ENCODE results near the gene ARHGAP24.
"Not testable (repeated sequence)": the region's sequence is repeated elsewhere in the genome, so short reads cannot be mapped to it uniquely, and the experiment has no call there.

Gene ARHGAP24

GRCh38 chr4:85938062-85938461 is 463.1 kb downstream of the ARHGAP24 start:
- no peak for FAIRE-seq
- no peak for DNase-seq (ENCODE audit: insufficient read length, low spot score)

DNA sequence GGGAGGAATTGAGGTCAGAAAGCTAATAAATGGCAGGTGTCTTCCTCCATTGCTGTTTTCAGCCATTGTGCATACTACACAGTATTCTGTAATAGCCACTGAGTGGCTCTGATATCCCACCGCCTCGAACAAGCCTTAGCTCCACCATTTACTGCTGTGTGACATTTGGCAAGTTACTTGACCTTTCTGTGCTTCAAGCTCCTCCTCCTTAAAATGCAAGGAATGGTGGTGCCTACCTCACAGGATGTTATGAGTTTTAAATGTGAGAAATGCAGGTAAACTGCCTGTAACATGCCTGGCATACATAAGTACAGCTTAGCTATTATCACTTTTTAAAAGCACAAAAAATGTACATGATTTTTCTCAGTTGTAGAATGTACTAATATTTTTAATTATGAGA is 464.0 kb downstream of the ARHGAP24 start:
- DNase-seq (ENCODE audit: insufficient read length, low spot score) (no peak), FAIRE-seq (no peak)

GRCh38 chr4:85939595-85939994 is 464.6 kb downstream of the ARHGAP24 start:
- FAIRE-seq (no peak), DNase-seq (ENCODE audit: insufficient read length, low spot score) (no peak)

DNA sequence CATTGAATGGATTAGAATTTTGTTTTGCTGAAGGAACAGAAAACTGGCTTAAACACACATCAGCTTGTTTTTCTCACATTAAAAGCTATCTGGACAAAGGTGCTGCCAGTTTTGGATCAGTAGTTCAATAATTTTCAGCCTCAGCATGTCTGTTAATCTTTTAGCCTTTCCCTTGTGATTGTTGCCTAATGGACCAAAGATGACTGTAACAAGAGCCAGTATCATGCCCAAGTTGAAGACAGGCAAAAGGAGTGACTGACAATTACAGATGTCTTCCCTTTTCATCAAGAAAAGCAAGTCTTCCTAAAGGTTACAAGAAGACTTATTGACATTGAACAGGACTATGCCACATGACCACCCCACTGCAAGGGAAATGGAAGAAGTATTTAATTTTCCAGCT is 465.2 kb downstream of the ARHGAP24 start:
- FAIRE-seq (no peak), DNase-seq (ENCODE audit: insufficient read length, low spot score) (no peak)

GRCh38 chr4:85942107-85942506 is 467.2 kb downstream of the ARHGAP24 start:
- FAIRE-seq (no peak), DNase-seq (ENCODE audit: insufficient read length, low spot score) (no peak)

- no peak for DNase-seq (ENCODE audit: insufficient read length, low spot score)
- FAIRE-seq: no peak
Observed at GRCh38 chr4:85946821-85947220, 471.9 kb downstream of the ARHGAP24 start.

- DNase-seq (ENCODE audit: insufficient read length, low spot score) (no peak), FAIRE-seq (no peak)
Observed at GRCh38 chr4:85951099-85951498, 476.1 kb downstream of the ARHGAP24 start.

- FAIRE-seq: no peak
- no peak for DNase-seq (ENCODE audit: insufficient read length, low spot score)
Observed at GRCh38 chr4:85952528-85952927, 477.6 kb downstream of the ARHGAP24 start.

GRCh38 chr4:85952972-85953650 is 478.2 kb downstream of the ARHGAP24 start:
- DNase-seq (ENCODE audit: insufficient read length, low spot score) (no peak), FAIRE-seq (no peak)

DNA sequence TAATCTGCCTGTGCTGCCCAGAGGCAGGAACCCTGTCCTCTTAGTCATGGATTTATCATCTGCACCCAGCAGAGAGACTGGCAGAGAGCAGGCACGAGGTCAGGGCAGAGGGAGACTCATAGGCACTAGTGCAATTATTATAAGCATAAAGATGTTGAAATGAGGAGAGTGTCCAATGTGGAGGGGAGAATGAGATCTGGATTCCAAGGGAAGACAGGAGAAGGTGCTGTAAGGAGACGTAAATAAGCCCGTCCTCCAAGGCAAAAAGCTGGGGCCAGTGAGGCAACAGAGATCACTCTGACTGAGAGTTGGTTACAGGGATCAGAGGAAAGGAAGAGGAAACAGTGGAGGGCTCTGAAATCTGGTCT is 478.7 kb downstream of the ARHGAP24 start:
- FAIRE-seq (no peak), DNase-seq (ENCODE audit: insufficient read length, low spot score) (no peak)

DNA sequence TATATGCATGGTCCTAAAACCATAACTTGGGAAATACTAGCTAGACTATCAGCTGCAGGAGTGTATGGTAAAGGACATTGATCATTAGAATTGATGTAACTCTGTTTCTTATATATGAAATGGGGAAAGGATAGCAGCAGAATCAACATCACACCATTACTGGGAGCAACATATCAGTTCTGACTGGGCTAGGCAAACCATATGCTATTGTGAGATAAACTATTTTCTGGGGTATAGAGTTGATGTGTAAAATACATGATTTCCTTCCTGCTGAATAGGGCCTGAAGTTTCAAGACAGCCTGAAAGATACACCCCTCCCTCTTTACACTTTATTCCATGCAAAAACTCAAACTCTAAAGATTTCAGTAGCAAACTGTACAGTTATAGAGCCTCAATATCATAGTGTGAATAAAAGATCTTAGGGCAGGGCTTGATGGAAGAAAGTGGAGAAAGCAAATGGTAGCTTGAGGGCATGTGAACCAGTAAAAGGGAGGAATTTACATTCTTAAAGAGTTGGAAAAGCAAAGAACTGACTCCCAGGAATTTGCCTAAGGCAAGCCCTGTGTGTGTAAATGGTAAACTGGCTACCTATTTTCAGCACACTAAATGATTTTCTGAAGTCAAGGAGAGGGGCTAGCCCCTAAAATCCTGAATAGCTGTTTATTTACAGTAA is 480.8 kb downstream of the ARHGAP24 start:
- DNase-seq (ENCODE audit: insufficient read length, low spot score) (no peak), FAIRE-seq (no peak)

DNA sequence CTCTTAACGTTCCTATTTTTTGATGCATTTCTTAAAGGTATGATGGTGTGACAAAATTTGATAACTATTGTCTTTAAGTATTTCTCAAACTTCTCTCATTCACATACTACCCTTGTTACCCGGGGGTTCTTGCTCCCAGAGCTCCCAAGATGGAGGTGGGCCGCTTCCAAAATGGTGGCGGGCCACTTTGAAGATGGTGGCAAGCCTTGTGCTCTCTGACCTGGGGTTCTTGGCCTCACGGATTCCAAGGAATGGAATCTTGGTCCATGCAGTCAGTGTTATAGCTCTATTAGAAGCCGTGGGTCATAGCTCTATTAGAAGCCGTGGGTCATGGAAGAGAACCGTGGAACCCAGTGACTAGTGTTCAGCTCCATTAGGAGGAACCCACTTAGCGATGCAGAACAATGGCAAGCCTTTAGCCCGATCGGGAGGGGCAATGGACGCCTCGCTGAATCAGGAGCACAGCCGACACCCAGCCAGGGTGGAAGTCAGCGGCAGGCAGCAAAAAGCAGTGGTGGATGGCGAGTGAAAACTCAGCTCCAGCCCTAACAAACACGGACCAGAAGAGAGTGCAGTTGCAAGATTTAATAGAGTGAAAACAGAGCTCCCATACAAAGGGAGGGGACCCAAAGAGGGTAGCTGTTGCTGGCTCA is 481.5 kb downstream of the ARHGAP24 start:
- no peak for FAIRE-seq
- no peak for DNase-seq (ENCODE audit: insufficient read length, low spot score)

DNA sequence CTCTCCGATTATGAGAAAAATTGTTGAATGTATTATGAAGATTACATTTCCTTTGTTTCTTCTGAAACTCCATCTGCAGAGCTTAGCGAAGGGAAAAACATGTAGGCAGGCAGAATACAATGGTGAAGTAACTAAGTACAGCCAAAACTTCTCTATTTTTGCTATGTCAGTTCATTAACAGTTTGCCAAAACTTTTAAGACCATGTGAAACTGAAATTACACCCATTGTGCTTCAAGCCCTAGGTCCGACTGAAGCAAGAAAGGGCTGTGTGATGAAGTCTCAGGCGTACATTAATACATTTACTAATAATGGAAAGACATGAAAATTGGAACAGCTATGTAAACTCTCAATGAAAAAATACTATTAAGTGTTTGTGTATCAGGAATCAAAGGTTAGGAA is 486.9 kb downstream of the ARHGAP24 start:
- FAIRE-seq (no peak), DNase-seq (ENCODE audit: insufficient read length, low spot score) (no peak)

- DNase-seq (ENCODE audit: insufficient read length, low spot score): no peak
- FAIRE-seq: no peak
Observed at GRCh38 chr4:85963231-85963630, 488.3 kb downstream of the ARHGAP24 start.

- DNase-seq (ENCODE audit: insufficient read length, low spot score): no peak
- no peak for FAIRE-seq
Observed at GRCh38 chr4:85964298-85964697, 489.3 kb downstream of the ARHGAP24 start.

- not testable (repeated sequence) for DNase-seq (ENCODE audit: insufficient read length, low spot score)
Observed at GRCh38 chr4:85965017-85965416, 490.1 kb downstream of the ARHGAP24 start.

DNA sequence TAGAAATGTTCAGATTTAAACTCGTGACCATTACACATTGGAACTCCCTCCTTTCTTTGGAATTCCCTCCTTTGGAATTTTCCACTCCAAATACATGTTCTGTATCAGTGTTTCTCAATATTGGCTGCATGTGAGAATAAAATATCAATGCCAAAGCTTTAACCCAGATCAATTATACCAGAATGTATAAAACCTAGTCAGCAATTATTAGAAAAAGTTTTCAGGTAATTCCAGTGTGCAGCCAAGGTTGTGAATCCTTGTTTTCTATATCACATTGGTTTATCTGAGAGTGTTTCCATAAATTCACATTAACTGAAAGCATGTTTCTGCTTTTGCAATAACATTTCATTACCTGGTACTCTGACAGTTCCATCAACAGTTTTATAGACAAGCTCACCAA is 490.6 kb downstream of the ARHGAP24 start:
- no peak for FAIRE-seq
- DNase-seq (ENCODE audit: insufficient read length, low spot score): no peak

More at GRCh38 chr4:85965017-85965416, 490.1 kb downstream of the ARHGAP24 start:
- not testable (repeated sequence) for FAIRE-seq

DNA sequence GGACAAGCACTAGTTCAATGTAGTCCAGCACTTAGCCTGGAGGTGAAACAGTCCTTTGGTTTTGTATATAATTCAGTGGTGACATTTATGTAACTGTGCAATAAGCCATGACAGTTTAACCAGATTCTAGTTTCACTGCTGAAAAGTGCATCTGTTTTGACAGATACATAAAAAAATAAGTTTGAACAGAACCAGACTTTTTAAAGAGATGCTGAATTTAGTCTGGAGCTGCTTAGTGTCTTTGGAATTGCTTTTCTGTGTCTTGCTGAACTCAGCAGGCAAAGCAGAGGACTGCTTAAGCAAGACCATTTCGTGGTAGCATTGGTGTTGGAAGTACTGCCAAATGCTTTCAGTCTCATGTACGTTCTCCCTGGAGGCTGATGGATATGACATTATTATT is 491.4 kb downstream of the ARHGAP24 start:
- FAIRE-seq: no peak

GRCh38 chr4:85967872-85968271 is 492.9 kb downstream of the ARHGAP24 start:
- DNase-seq (ENCODE audit: insufficient read length, low spot score): no peak
- FAIRE-seq: no peak

More for the DNA sequence above, 491.4 kb downstream of the ARHGAP24 start:
- DNase-seq (ENCODE audit: insufficient read length, low spot score): no peak

DNA sequence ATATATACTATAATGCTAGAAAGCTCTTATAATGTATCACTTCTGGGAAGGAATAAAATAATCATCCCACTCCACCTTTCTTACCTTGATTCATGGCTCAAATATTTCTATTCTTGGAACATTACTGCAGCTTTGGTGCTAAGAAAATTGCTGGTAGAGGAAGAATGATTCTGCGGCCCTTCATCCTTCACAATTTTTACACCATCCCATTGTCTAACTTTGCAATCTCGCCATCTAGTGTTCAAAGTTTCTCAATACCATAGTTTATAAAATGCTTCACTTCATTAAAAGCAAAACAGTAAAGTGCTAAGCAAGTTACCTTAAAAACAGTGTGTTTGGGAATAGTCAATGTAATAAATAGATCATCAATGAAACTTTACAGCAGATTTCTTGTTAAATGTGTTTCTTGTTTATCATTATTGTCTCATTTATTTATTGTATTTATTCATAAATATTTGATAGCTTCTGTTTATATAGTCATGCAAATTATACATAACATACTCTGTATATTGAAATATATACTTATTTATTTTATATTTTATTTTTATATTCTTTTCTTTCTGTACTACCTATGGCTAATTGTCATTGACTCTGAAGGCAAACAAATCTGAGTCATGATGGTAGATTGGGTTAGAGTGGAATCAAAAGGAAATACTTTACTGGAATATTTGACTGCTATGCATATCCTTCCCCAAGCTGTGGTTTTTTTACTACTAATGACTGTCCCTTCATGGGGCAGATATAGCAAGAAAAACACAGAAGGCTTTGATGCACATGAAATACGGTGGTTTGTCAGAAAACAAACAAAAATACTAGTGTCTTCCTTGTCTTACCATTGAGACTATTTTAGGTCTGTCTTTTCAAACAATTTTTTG is 494.2 kb downstream of the ARHGAP24 start:
- DNase-seq (ENCODE audit: insufficient read length, low spot score) (no peak), FAIRE-seq (no peak)

DNA sequence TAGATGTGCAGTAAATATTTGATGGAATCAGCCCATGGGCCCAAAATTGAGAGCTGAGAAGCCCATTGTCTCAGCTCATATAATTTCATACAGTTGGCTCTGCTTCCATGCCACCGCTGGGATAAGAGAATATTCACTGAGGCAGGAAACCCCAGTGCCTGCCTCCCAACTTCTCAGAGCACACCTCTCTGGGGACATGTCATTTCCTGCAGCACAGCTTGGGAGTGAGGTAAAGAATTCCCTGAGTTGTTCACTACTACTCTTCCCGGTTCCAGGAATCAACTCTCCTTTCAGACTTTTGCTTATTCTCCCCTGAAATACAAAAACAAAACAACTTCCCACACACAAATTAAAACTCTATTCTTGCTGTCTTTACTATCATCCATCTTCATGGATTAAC is 495.6 kb downstream of the ARHGAP24 start:
- FAIRE-seq (no peak), DNase-seq (ENCODE audit: insufficient read length, low spot score) (no peak)

Data from HTR-8/SVneo (cell line).